Adrenal gland (tissue), 5 donors: ENCODE results near the gene AVP.

ENCODE experiments used
- POLR2A ChIP-seq, 2 donors: fragments of 450-650 bp; IDR thresholded peaks; one replicate each; pipeline ENCODE4 v1.6.1; 2017; ENCODE audit warnings: antibody characterized with exemption in 2 of 2, mild to moderate bottlenecking in 2 of 2, moderate library complexity in 1 of 2
- TF ChIP-seq, protein P1 (sequence below), 6 experiments: fragments of 450-650 bp in 4 of 6; fragments of 200-600 bp in 2 of 6; sonication (generic) in 1 of 6; IDR thresholded peaks; 1 replicate in 5 of 6; 2 replicates in 1 of 6; pipeline versions ENCODE4 v1.5.1 to v1.8.0; 2016 to 2021; ENCODE audit warnings: antibody characterized with exemption in 6 of 6, mild to moderate bottlenecking in 2 of 6, moderate library complexity in 1 of 6
- donor health status: DM: no; HTN: no; CAD: no.

GRCh38 chr20:3105256-3106137 lies 21.0 kb upstream of the AVP start:
- TF ChIP-seq, protein P1, sequence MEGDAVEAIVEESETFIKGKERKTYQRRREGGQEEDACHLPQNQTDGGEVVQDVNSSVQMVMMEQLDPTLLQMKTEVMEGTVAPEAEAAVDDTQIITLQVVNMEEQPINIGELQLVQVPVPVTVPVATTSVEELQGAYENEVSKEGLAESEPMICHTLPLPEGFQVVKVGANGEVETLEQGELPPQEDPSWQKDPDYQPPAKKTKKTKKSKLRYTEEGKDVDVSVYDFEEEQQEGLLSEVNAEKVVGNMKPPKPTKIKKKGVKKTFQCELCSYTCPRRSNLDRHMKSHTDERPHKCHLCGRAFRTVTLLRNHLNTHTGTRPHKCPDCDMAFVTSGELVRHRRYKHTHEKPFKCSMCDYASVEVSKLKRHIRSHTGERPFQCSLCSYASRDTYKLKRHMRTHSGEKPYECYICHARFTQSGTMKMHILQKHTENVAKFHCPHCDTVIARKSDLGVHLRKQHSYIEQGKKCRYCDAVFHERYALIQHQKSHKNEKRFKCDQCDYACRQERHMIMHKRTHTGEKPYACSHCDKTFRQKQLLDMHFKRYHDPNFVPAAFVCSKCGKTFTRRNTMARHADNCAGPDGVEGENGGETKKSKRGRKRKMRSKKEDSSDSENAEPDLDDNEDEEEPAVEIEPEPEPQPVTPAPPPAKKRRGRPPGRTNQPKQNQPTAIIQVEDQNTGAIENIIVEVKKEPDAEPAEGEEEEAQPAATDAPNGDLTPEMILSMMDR (IDR thresholded peaks at IDR 0.05): no peak
- no peak for TF ChIP-seq POLR2A (IDR thresholded peaks at IDR 0.05)
